Ovary (tissue), 9 donors: ENCODE results near the gene CLDN4. TPM values are rescaled to one million over a fixed set of nuclear protein-coding genes. Genes with fewer than 3 reads are reported as not detected.

ENCODE experiments used
- DNase-seq, 5 donors: peaks; one replicate each; pipeline ENCODE4 v3.0.0-alpha.2; 2019 to 2020
- H3K27ac ChIP-seq, 2 donors: fragments of 200-600 bp; one replicate each; pipeline versions ENCODE4 v1.5.1 to v1.8.0; 2019 to 2022
- H3K27me3 ChIP-seq: fragments of 200-600 bp; one replicate; pipeline ENCODE4 v1.8.0; 2022
- H3K36me3 ChIP-seq: fragments of 200-600 bp; sonication (generic); one replicate; pipeline ENCODE4 v1.5.1; 2019
- H3K4me1 ChIP-seq: one replicate; pipeline ENCODE4 v1.8.1; 2013; ENCODE audit warnings: mild to moderate bottlenecking, moderate library complexity; ENCODE audit not compliant: insufficient read depth
- H3K4me3 ChIP-seq: fragments of 200-600 bp; sonication (generic); one replicate; pipeline ENCODE4 v1.5.1; 2017
- H3K9me3 ChIP-seq, 2 donors: fragments of 200-600 bp in 1 of 2; sonication (generic) in 1 of 2; one replicate each; pipeline versions ENCODE4 v1.5.1 to v1.8.1; 2013 to 2019; ENCODE audit warnings: mild to moderate bottlenecking in 1 of 2, moderate library complexity in 1 of 2
- EP300 ChIP-seq: sonication (generic); formaldehyde crosslinking; IDR thresholded peaks from one replicate; pipeline ENCODE4 v1.6.1; 2017; ENCODE audit warnings: antibody characterized with exemption
- POLR2A ChIP-seq: fragments of 450-650 bp; IDR thresholded peaks from one replicate; pipeline ENCODE4 v1.6.1; 2017; ENCODE audit warnings: antibody characterized with exemption, mild to moderate bottlenecking, moderate library complexity
- WGBS, 3 donors: extraction: QIAGEN DNeasy Blood & Tissue Kit in 1 of 3; methylation state at CpG; one replicate each; pipeline versions ENCODE4 v1.1.5 to v1.1.7; 2013 to 2017; 5-methylcytosine and 5-hydroxymethylcytosine counted together
- intact Hi-C, 4 donors: fragments of 100-400 bp; cut with DNase I; formaldehyde crosslinking; loops; one replicate each; pipeline versions ENCODE4 v1.11.0 to v1.15.1; 2022 to 2023
- polyA plus RNA-seq, 2 donors: library from polyadenylated mRNA; stranded (reverse); fragments of 200-250 nt in 1 of 2; fragments of 350-450 nt in 1 of 2; fragmentation: Illumina TruSeq in 1 of 2; extraction: RNeasy Lipid Tissue Mini Kit (QIAGEN cat#74804) in 1 of 2; gene quantifications; one replicate each; pipeline ENCODE4 v1.2.3, GENCODE V29; 2013 to 2014
- total RNA-seq, 7 donors: library from RNA; depleted of rRNA in 2 of 7; stranded (reverse); fragments of >200 nt in 2 of 7; fragmentation: NEBNext Ultra II Directional in 3 of 7; extraction: Animal tissue kit (Norgen Biotek cat#: 25700) in 3 of 7; gene quantifications; one replicate each; pipeline versions ENCODE4 v1.1.0 to v1.2.4, GENCODE V29; 2016 to 2023
- TF ChIP-seq, protein P1 (sequence below), 3 donors: fragments of 450-650 bp in 2 of 3; fragments of 200-600 bp in 1 of 3; IDR thresholded peaks; one replicate each; pipeline versions ENCODE4 v1.5.1 to v1.8.0; 2016 to 2022; ENCODE audit warnings: antibody characterized with exemption in 3 of 3, mild to moderate bottlenecking in 1 of 3
- donor health status: DM: no; HTN: no; CAD: no; lungs with moderate emphysema.
- donor health status: DM: no; HTN: no; CAD: no.
- donor health status: Bipolar disorder and iron deficiency.
- donor health status: DM: yes; HTN: yes; CAD: no.
- donor health status: DM: no; HTN: no; CAD: no.
- donor health status: DM: yes; HTN: yes; CAD: no.

Gene CLDN4
- total and polyA plus RNA-seq, 9 donors: 0.27 to 240 (median 6.6) TPM; not detected in 1

DNA sequence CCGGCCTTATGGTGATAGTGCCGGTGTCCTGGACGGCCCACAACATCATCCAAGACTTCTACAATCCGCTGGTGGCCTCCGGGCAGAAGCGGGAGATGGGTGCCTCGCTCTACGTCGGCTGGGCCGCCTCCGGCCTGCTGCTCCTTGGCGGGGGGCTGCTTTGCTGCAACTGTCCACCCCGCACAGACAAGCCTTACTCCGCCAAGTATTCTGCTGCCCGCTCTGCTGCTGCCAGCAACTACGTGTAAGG, 713 bp downstream of the CLDN4 start:
- H3K27ac ChIP-seq: no peak overlapping the region
- H3K36me3 ChIP-seq: no peaks in the 10 kb centered on the region
- intact Hi-C loops: no loop called here
- no peak for DNase-seq
- peak overlapping the region; percentile 28 for H3K4me3 ChIP-seq
- TF ChIP-seq POLR2A (no peak), EP300 (no peak)
- TF ChIP-seq, protein P1, sequence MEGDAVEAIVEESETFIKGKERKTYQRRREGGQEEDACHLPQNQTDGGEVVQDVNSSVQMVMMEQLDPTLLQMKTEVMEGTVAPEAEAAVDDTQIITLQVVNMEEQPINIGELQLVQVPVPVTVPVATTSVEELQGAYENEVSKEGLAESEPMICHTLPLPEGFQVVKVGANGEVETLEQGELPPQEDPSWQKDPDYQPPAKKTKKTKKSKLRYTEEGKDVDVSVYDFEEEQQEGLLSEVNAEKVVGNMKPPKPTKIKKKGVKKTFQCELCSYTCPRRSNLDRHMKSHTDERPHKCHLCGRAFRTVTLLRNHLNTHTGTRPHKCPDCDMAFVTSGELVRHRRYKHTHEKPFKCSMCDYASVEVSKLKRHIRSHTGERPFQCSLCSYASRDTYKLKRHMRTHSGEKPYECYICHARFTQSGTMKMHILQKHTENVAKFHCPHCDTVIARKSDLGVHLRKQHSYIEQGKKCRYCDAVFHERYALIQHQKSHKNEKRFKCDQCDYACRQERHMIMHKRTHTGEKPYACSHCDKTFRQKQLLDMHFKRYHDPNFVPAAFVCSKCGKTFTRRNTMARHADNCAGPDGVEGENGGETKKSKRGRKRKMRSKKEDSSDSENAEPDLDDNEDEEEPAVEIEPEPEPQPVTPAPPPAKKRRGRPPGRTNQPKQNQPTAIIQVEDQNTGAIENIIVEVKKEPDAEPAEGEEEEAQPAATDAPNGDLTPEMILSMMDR (IDR thresholded peaks at IDR 0.05): no peak
- H3K9me3 ChIP-seq: no peaks in the 10 kb centered on the region
- H3K27me3 ChIP-seq: no peaks in the 10 kb centered on the region
- WGBS, 3 donors: 49 to 64% (median 55%) methylated on average over 15 to 16 of the region's 16 CpGs
- peaks cover 9% of the 10 kb centered on the region for H3K4me1 ChIP-seq

DNA sequence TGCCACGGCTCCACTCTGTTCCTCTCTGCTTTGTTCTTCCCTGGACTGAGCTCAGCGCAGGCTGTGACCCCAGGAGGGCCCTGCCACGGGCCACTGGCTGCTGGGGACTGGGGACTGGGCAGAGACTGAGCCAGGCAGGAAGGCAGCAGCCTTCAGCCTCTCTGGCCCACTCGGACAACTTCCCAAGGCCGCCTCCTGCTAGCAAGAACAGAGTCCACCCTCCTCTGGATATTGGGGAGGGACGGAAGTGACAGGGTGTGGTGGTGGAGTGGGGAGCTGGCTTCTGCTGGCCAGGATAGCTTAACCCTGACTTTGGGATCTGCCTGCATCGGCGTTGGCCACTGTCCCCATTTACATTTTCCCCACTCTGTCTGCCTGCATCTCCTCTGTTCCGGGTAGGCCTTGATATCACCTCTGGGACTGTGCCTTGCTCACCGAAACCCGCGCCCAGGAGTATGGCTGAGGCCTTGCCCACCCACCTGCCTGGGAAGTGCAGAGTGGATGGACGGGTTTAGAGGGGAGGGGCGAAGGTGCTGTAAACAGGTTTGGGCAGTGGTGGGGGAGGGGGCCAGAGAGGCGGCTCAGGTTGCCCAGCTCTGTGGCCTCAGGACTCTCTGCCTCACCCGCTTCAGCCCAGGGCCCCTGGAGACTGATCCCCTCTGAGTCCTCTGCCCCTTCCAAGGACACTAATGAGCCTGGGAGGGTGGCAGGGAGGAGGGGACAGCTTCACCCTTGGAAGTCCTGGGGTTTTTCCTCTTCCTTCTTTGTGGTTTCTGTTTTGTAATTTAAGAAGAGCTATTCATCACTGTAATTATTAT, 1.2 kb downstream of the CLDN4 start:
- TF ChIP-seq POLR2A: no peak
- TF ChIP-seq, protein P1 (IDR thresholded peaks at IDR 0.05): no peak
- TF ChIP-seq EP300: no peak
- Histone ChIP-seq H3K9me3 (no peaks in the 10 kb centered on the region), H3K27me3 (no peaks in the 10 kb centered on the region), H3K4me3 (peak overlapping the region; percentile 28), H3K27ac (no peak overlapping the region), H3K36me3 (no peaks in the 10 kb centered on the region), H3K4me1 (peaks cover 9% of the 10 kb centered on the region)
- WGBS, 3 donors: 32 to 37% (median 35%) methylated on average over 15 to 16 of the region's 16 CpGs
- intact Hi-C loops: no loop called here
- no peak for DNase-seq

DNA sequence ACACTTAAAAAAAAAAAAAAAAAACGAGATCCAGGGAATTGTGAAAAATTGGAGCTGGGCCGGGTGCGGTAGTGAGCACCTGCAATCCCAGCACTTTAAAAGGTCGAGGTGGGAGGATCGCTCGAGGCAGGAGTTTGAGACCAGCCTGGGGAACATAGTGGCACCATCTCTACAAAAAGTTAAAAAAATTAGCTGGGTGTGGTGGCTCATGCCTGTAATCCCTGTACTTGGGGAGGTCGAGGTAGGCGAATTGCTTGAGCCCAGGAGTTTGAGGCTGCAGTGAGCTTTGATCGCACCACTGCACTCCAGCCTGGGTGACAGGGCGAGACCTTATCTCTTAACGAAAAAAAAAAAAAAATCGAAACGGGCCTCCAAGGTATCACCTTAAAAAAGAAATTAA, 2.0 kb downstream of the CLDN4 start:
- H3K4me1 ChIP-seq: peaks cover 9% of the 10 kb centered on the region
- intact Hi-C loops: no loop called here
- TF ChIP-seq, protein P1 (IDR thresholded peaks at IDR 0.05): no peak
- TF ChIP-seq POLR2A (no peak), EP300 (no peak)
- H3K27me3 ChIP-seq: no peaks in the 10 kb centered on the region
- H3K4me3 ChIP-seq: no peak overlapping the region
- no peak overlapping the region for H3K27ac ChIP-seq
- WGBS, 3 donors: 55 to 60% (median 57%) methylated on average over 13 of the region's 13 CpGs
- no peaks in the 10 kb centered on the region for H3K36me3 ChIP-seq
- H3K9me3 ChIP-seq: no peaks in the 10 kb centered on the region
- DNase-seq: no peak

DNA sequence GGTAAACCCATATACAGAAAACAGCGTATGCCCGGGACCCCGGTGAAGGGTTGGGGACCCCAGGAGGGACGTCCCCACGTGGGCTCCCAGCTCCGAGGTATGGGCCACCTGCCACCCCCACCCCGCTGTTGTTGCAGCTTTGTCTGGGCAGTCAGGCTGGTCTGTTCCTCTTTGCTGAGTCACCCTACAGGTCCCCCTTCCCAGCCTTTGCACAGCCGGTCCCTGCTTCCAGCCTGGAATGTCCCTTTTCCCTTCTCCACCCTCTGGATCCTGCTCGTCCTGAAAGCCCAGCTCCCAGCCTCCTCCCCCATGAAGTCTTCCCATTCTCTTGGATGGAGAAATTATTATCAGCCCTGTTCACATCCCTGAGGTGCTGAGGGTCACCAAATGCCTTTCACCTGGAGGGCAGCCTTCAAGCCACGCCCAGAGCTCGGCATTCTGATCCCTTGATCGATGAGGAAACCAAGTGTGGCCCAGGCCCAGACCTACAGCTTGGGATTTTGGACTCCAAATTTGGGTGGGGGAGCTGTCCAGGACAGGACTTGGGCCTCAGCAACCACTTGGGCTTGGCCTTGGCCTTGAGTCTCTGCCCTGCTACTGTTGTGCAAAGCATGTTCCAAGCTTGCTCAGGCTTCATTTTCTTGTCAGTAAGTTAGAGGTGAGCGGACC, 2.6 kb downstream of the CLDN4 start:
- Histone ChIP-seq H3K27ac (no peak overlapping the region), H3K4me1 (peaks cover 8% of the 10 kb centered on the region), H3K36me3 (no peaks in the 10 kb centered on the region), H3K27me3 (no peaks in the 10 kb centered on the region), H3K9me3 (no peaks in the 10 kb centered on the region), H3K4me3 (no peak overlapping the region)
- intact Hi-C loops: no loop called here
- TF ChIP-seq POLR2A: no peak
- TF ChIP-seq EP300: no peak
- TF ChIP-seq, protein P1 (IDR thresholded peaks at IDR 0.05): no peak
- no peak for DNase-seq
- 58 to 61% (median 59%) methylated on average over 13 of the region's 13 CpGs for WGBS, 3 donors
